Measurements from ENCODE around the gene UBASH3A.
"Not testable (repeated sequence)": the region's sequence is repeated elsewhere in the genome, so short reads cannot be mapped to it uniquely, and the experiment has no call there.

UBASH3A gene

DNA sequence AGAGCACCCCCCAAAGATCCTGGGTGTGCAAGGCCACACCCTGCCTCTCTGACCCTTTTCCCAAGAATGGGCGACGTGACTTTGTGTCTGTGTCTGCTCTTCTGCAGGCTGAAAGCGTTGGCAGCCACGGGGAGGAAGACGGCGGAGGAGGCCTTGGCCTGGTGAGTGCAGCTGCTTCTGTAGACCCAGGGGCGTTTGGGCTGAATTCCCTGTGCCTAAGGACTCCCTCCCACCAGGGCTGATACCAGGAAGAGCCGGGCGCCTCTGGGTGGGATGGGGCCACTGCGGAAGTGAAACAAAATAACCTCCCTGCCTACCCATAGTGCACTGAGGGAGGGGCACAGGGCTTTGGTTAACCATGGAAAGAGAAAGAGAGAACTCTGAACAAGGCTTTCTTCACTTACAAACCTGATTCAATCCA is 2.5 kb downstream of the UBASH3A start:
- no peak overlapping the region for H3K27ac ChIP-seq (ENCODE audit: low read depth, low read length, poor library complexity, severe bottlenecking)
- H3K4me1 ChIP-seq (ENCODE audit: insufficient read depth, low read length, severe bottlenecking) = no peaks in the 10 kb centered on the region
- H3F3A ChIP-seq (ENCODE audit: insufficient read depth, low read length) = no peaks in the 10 kb centered on the region
- no peaks in the 10 kb centered on the region for H3K9me2 ChIP-seq (ENCODE audit: low read depth, low read length)
- no peak overlapping the region; the same call in 1 of the 2 replicates for H3K4me2 ChIP-seq (ENCODE audit: low read length)
- H3K27me3 ChIP-seq (ENCODE audit: insufficient read depth, low read length) = peaks cover 14% of the 10 kb centered on the region; the same call in 1 of the 2 replicates
- H2AFZ ChIP-seq (ENCODE audit: low read length) = no peak overlapping the region
- H3K79me2 ChIP-seq (ENCODE audit: insufficient read depth, low read length) = no peaks in the 10 kb centered on the region
- H3K4me3 ChIP-seq (ENCODE audit: low read depth, low read length, poor library complexity, severe bottlenecking) = no peak overlapping the region
- no peaks in the 10 kb centered on the region for H3K36me3 ChIP-seq (ENCODE audit: insufficient read depth, low read length)
- TF ChIP-seq, protein P1, sequence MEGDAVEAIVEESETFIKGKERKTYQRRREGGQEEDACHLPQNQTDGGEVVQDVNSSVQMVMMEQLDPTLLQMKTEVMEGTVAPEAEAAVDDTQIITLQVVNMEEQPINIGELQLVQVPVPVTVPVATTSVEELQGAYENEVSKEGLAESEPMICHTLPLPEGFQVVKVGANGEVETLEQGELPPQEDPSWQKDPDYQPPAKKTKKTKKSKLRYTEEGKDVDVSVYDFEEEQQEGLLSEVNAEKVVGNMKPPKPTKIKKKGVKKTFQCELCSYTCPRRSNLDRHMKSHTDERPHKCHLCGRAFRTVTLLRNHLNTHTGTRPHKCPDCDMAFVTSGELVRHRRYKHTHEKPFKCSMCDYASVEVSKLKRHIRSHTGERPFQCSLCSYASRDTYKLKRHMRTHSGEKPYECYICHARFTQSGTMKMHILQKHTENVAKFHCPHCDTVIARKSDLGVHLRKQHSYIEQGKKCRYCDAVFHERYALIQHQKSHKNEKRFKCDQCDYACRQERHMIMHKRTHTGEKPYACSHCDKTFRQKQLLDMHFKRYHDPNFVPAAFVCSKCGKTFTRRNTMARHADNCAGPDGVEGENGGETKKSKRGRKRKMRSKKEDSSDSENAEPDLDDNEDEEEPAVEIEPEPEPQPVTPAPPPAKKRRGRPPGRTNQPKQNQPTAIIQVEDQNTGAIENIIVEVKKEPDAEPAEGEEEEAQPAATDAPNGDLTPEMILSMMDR (IDR thresholded peaks at IDR 0.05; ENCODE audit: low read length) = no peak
- no peak for TF ChIP-seq EZH2 (IDR thresholded peaks at IDR 0.05; ENCODE audit: borderline replicate concordance, low read length)
- no peak overlapping the region for H3K9ac ChIP-seq (ENCODE audit: low read length)
- no peaks in the 10 kb centered on the region for H4K20me1 ChIP-seq (ENCODE audit: insufficient read depth, low read length)
- H3K9me3 ChIP-seq (ENCODE audit: low read length) = peaks cover 8% of the 10 kb centered on the region; the same call in 1 of the 2 replicates

DNA sequence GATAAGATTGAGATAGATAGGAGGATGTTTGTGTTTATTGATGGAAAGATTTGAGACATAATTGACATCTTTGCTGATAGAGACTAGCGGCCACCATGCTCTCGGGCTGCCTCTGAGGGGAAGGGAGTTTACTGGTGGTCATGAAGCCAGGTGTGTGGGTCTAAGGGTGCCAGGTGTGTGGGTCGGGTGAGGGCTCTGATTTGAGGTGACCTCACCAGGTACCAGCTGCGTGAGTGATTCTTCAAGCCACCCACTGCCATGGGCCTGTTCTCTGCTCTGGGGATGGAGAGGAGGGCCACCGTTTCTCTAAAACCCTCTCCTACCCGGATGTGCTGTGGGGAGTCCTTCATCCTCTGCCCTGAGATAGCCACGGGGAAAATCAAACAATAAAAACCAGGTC is 3.2 kb downstream of the UBASH3A start:
- H3K79me2 ChIP-seq (ENCODE audit: insufficient read depth, low read length) = no peaks in the 10 kb centered on the region
- H3K4me1 ChIP-seq (ENCODE audit: insufficient read depth, low read length, severe bottlenecking) = no peaks in the 10 kb centered on the region
- no peaks in the 10 kb centered on the region for H3F3A ChIP-seq (ENCODE audit: insufficient read depth, low read length)
- no peak overlapping the region for H2AFZ ChIP-seq (ENCODE audit: low read length)
- H3K4me2 ChIP-seq (ENCODE audit: low read length) = peak overlapping the region; percentile 15; the same call in 1 of the 2 replicates
- no peak for TF ChIP-seq EZH2 (IDR thresholded peaks at IDR 0.05; ENCODE audit: borderline replicate concordance, low read length)
- TF ChIP-seq, protein P1 (IDR thresholded peaks at IDR 0.05; ENCODE audit: low read length) = no peak
- H3K4me3 ChIP-seq (ENCODE audit: low read depth, low read length, poor library complexity, severe bottlenecking) = no peak overlapping the region
- no peak overlapping the region for H3K9ac ChIP-seq (ENCODE audit: low read length)
- no peak overlapping the region for H3K27ac ChIP-seq (ENCODE audit: low read depth, low read length, poor library complexity, severe bottlenecking)
- H3K27me3 ChIP-seq (ENCODE audit: insufficient read depth, low read length) = peaks cover 11% of the 10 kb centered on the region; the same call in 1 of the 2 replicates
- H3K9me2 ChIP-seq (ENCODE audit: low read depth, low read length) = no peaks in the 10 kb centered on the region
- H3K36me3 ChIP-seq (ENCODE audit: insufficient read depth, low read length) = no peaks in the 10 kb centered on the region
- no peaks in the 10 kb centered on the region for H4K20me1 ChIP-seq (ENCODE audit: insufficient read depth, low read length)
- peaks cover 4% of the 10 kb centered on the region; the same call in 1 of the 2 replicates for H3K9me3 ChIP-seq (ENCODE audit: low read length)

DNA sequence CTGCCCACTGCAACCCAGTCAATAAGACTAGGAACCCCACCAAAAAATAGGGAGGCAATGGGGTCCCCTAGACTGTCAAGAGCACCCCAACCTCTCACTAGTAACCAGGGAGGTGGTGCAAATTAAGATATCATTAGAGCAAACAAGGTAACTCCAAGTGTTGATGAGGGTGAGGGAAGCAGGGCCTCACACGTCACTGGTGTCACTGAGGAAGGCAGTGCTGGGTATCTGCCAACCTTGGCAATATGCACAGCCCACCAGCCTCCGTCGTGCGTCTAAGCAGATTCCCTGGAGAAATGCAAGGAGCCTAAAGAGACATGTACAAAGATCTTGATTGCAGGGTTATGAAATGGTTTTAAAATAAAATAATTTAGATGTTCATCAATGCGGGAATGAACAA is 3.8 kb downstream of the UBASH3A start:
- Histone ChIP-seq H3F3A (ENCODE audit: insufficient read depth, low read length) (no peaks in the 10 kb centered on the region), H3K27me3 (ENCODE audit: insufficient read depth, low read length) (peaks cover 7% of the 10 kb centered on the region; the same call in 1 of the 2 replicates), H3K9me3 (ENCODE audit: low read length) (no peaks in the 10 kb centered on the region), H3K36me3 (ENCODE audit: insufficient read depth, low read length) (no peaks in the 10 kb centered on the region), H3K79me2 (ENCODE audit: insufficient read depth, low read length) (no peaks in the 10 kb centered on the region), H3K4me1 (ENCODE audit: insufficient read depth, low read length, severe bottlenecking) (no peaks in the 10 kb centered on the region), H3K4me2 (ENCODE audit: low read length) (no peak overlapping the region), H3K4me3 (ENCODE audit: low read depth, low read length, poor library complexity, severe bottlenecking) (no peak overlapping the region), H4K20me1 (ENCODE audit: insufficient read depth, low read length) (no peaks in the 10 kb centered on the region), H2AFZ (ENCODE audit: low read length) (no peak overlapping the region), H3K27ac (ENCODE audit: low read depth, low read length, poor library complexity, severe bottlenecking) (no peak overlapping the region), H3K9me2 (ENCODE audit: low read depth, low read length) (no peaks in the 10 kb centered on the region), H3K9ac (ENCODE audit: low read length) (no peak overlapping the region)
- TF ChIP-seq, protein P1 (IDR thresholded peaks at IDR 0.05; ENCODE audit: low read length) = no peak
- TF ChIP-seq EZH2 (IDR thresholded peaks at IDR 0.05; ENCODE audit: borderline replicate concordance, low read length) = no peak

DNA sequence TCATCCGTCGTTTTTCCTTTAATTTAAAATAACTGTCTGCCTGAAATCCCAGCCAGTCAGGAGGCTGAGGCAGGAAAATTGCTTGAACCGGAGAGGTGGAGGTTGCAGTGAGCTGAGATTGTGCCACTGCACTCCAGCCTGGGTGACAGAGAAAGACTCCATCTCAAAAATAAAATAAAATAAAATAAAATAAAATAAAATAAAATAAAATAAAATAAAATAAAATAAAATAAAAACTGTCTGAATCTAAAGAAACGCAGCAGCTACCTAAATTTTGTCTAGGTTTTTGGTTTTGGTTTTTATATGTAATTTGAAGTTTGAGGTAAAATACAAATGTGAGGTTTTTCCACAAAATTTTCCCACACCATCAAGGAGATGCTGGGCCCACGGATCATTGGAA is 5.0 kb downstream of the UBASH3A start:
- not testable (repeated sequence) for H3F3A ChIP-seq (ENCODE audit: insufficient read depth, low read length); H4K20me1 ChIP-seq (ENCODE audit: insufficient read depth, low read length); H3K36me3 ChIP-seq (ENCODE audit: insufficient read depth, low read length); H3K79me2 ChIP-seq (ENCODE audit: insufficient read depth, low read length); H3K9me2 ChIP-seq (ENCODE audit: low read depth, low read length); H3K27ac ChIP-seq (ENCODE audit: low read depth, low read length, poor library complexity, severe bottlenecking); H3K9ac ChIP-seq (ENCODE audit: low read length); H3K9me3 ChIP-seq (ENCODE audit: low read length); H3K4me3 ChIP-seq (ENCODE audit: low read depth, low read length, poor library complexity, severe bottlenecking); H3K27me3 ChIP-seq (ENCODE audit: insufficient read depth, low read length); H3K4me1 ChIP-seq (ENCODE audit: insufficient read depth, low read length, severe bottlenecking); H2AFZ ChIP-seq (ENCODE audit: low read length); H3K4me2 ChIP-seq (ENCODE audit: low read length)
